NCI-H526 treated with DMSO at 0.1 percent for 48 hours (cell line): ENCODE results near the gene CYP2R1.

Experiments
- DNase-seq: peaks from one replicate; lab custom pipeline; 2025; lab: John Stamatoyannopoulos, UW

CYP2R1 gene

GRCh38 chr11:14892036-14892556 is at the start of gene CYP2R1:
Gene CYP2R1 (minus strand): TSS chr11:14892231. CDS start chr11:14892205, 26 bp downstream.
- DNase-seq = peak; percentile 96

- no peak for DNase-seq
These were observed 46.9 kb upstream of the CYP2R1 start for GRCh38 chr11:14938936-14939335.

- DNase-seq = no peak
These were observed 42.8 kb upstream of the CYP2R1 start for GRCh38 chr11:14934641-14935351.

GRCh38 chr11:14932447-14932846 is 40.4 kb upstream of the CYP2R1 start:
- DNase-seq = no peak

- no peak for DNase-seq
These were observed 38.3 kb upstream of the CYP2R1 start for GRCh38 chr11:14930369-14930768.

- DNase-seq = no peak
These were observed 35.1 kb upstream of the CYP2R1 start for GRCh38 chr11:14927146-14927545.

GRCh38 chr11:14924318-14924717 is 32.3 kb upstream of the CYP2R1 start:
- DNase-seq = no peak

- DNase-seq = no peak
These were observed 24.4 kb upstream of the CYP2R1 start for GRCh38 chr11:14916403-14916802.

- DNase-seq = no peak
These were observed 22.5 kb upstream of the CYP2R1 start for GRCh38 chr11:14914536-14914935.

- peak; percentile 62 for DNase-seq
These were observed 16.3 kb upstream of the CYP2R1 start for GRCh38 chr11:14908214-14908880.

GRCh38 chr11:14907411-14908213 is 15.6 kb upstream of the CYP2R1 start:
- peak; percentile 54 for DNase-seq

GRCh38 chr11:14906993-14907392 is 15.0 kb upstream of the CYP2R1 start:
- no peak for DNase-seq

- no peak for DNase-seq
These were observed 14.5 kb upstream of the CYP2R1 start for GRCh38 chr11:14906578-14906977.

- DNase-seq = no peak
These were observed 13.3 kb upstream of the CYP2R1 start for GRCh38 chr11:14905104-14906033.

GRCh38 chr11:14904745-14905103 is 12.7 kb upstream of the CYP2R1 start:
- DNase-seq = no peak

GRCh38 chr11:14902650-14903350 is 10.8 kb upstream of the CYP2R1 start:
- DNase-seq = no peak

- no peak for DNase-seq
These were observed 6.9 kb upstream of the CYP2R1 start for GRCh38 chr11:14898906-14899305.

GRCh38 chr11:14898355-14898754 is 6.3 kb upstream of the CYP2R1 start:
- no peak for DNase-seq

- DNase-seq = no peak
These were observed 2.9 kb upstream of the CYP2R1 start for GRCh38 chr11:14894657-14895598.

- DNase-seq = no peak
These were observed 546 bp upstream of the CYP2R1 start for GRCh38 chr11:14892577-14892976.
